Effector CD4-positive, alpha-beta T cell (primary cell): ENCODE measurements around the gene C12orf60.

ENCODE experiments used
- DNase-seq: peaks from one replicate; pipeline ENCODE4 v3.0.0-alpha.2; 2020

C12orf60 gene

DNA sequence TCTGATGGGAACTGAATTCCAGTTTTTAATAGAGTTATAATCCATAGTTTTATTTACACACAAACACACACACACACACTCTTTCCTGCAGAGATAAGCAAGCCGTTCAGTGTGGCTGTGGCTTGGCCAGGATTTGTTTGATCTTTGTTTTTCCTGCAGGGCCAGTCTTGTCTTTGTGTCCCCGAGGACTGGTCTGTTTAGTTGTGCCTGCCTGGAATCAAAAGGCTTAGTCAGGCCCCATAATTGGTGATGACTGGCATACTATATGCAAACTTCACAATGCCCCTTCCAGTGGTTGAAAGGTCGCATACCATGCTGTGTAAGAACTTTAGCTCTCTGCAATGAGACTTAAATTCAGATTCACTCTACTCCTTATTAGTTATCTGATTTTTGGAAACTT lies 26.2 kb upstream of the C12orf60 start:
- no peak for DNase-seq

- no peak for DNase-seq
Observed at GRCh38 chr12:14779834-14780233, 23.6 kb upstream of the C12orf60 start.

GRCh38 chr12:14780859-14781258 lies 22.6 kb upstream of the C12orf60 start:
- DNase-seq, result no peak

GRCh38 chr12:14781563-14781962 lies 21.9 kb upstream of the C12orf60 start:
- no peak for DNase-seq

GRCh38 chr12:14782756-14783155 lies 20.7 kb upstream of the C12orf60 start:
- no peak for DNase-seq

- DNase-seq, result no peak
Observed at GRCh38 chr12:14784471-14784870, 19.0 kb upstream of the C12orf60 start.

DNA sequence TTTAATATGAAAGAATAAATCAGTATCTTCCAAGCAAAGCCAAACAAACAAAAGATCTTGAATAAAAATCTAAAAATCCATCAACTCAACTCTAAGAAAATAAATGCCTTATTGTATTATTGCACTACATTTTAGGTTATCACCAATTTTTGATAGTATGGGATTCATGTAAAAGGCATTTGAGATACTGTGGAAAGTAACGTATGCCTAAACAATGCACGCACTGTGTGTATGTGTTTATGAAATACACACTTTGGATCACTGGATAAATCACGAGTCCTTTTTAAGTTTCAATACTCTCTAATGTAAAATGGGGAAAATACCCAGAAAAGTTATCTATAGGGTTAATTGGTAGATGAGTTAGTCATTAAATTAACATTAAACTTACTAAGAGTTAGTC lies 17.9 kb upstream of the C12orf60 start:
- DNase-seq, result no peak

DNA sequence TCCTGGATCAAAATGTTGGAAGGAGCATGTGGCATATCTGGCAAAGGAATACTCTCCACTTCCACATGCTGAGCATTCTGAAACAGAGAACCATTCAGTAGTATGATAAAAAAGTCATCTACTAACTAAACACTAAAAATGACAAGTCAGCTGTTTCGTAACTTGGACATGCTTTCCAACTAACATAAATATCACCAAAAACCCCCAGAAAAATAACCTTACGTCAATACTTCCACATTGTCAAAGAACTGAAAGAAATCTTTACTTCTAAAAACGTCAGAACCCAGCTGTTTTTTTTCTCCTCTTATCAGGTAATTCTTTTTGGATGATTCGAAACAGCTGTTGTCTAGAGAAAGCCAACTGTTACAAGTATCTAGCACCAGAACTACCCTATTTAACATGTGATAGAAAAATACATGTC lies 8.4 kb upstream of the C12orf60 start:
- no peak for DNase-seq

GRCh38 chr12:14802247-14802646 lies 1.2 kb upstream of the C12orf60 start:
- no peak for DNase-seq

DNA sequence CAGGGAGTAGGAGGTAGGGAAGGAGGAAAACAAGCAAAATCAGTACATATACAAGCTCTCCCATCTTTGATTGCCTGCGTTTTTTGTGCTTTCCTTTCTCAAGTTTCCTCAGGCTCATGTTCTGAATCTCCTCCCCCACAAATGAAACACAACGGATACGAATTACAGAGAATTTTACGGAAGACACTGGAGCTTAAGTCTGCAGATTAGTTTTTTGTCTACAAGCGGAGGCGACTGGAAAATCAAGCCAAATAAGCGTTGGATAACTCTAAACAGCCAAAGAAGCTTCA lies 804 bp upstream of the C12orf60 start:
- no peak for DNase-seq

DNA sequence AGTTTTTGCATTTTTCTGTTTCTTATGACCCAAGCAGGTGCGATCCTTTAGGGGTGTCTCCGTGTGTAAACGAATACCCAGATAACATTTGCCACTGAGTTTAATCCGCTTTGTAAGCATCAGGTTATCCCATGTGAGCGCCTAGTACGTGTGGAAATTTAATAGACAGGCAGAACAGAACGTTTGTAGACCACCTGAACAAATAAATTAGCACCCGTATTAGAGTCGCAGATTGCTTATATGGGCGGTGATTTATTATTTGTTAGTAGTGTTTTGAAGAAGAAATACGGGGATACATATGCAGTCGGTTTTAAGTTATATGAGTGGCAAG lies 325 bp downstream of the C12orf60 start:
- DNase-seq, result no peak

GRCh38 chr12:14810167-14810952 lies 6.9 kb downstream of the C12orf60 start:
- DNase-seq, result no peak

GRCh38 chr12:14810953-14811483 lies 7.5 kb downstream of the C12orf60 start:
- DNase-seq, result no peak

- no peak for DNase-seq
Observed at GRCh38 chr12:14811486-14811885, 8.0 kb downstream of the C12orf60 start.

GRCh38 chr12:14814014-14814413 lies 10.5 kb downstream of the C12orf60 start, which contains the start of gene SMCO3:
Gene SMCO3, minus strand, starts transcription at chr12:14814182. Its CDS starts 7,502 bp downstream, at chr12:14806680.
- DNase-seq, result no peak

- no peak for DNase-seq
Observed at GRCh38 chr12:14824012-14824634, 20.7 kb downstream of the C12orf60 start.

DNA sequence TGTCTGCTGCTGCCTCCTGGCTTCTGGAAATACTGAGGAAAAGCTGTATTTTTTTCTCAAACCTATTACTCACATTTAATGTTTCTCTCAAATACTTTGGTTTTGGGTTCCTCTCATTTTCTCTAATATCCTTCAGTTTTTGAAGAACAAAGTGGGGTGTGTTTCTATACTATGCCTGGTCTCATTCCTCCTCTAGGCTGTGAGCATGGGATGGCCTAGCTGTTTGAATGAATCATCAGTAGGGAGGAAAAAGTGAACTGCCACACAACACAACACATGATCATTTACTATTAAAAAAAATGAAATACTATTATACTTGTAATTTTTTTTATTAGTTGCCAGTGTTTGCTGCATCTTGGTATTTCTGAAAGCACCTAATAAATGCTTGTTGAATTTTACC lies 21.8 kb downstream of the C12orf60 start:
- DNase-seq, result no peak

DNA sequence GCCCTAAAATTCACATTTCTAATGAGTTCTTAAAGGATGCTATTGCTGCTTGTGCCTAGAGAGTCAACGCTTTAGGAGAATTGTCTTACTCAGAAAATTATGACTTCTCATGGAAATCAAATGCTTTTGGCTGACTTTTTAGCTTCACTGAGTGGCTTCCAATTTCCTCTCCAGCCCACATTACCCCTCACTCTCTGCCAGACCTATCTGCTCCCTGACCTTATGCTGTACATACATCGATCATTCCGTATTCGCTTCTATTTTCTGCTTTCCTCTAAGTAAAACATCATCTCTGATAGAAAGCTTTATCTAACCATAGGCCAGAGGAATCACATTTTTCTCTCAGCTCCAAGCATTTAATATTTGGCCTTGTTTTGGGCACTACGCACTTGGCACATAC lies 23.0 kb downstream of the C12orf60 start:
- DNase-seq, result no peak

DNA sequence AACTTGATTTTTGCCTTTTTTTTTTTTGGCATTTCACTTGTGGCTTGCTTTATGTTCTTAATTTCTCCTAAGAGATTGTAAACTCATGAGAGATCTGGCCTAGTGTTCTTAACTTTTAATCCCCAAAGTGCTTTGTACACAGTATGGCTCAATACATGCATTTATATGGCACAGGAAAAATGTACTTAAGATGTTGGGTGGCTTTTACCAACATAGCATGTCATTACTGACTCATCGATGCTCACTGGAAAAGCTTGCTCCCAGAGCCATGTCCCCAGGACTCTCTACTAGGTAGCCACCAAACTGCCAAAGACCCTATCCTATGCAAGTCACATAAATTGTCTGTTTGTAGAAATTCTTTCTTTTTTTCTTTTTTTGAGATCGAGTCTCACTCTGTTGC lies 23.6 kb downstream of the C12orf60 start:
- no peak for DNase-seq

GRCh38 chr12:14828892-14829291 lies 25.4 kb downstream of the C12orf60 start:
- no peak for DNase-seq

GRCh38 chr12:14833336-14833735 lies 29.9 kb downstream of the C12orf60 start:
- DNase-seq, result no peak

- DNase-seq, result no peak
Observed at GRCh38 chr12:14833952-14834351, 30.5 kb downstream of the C12orf60 start.

GRCh38 chr12:14834509-14834908 lies 31.0 kb downstream of the C12orf60 start:
- no peak for DNase-seq

DNA sequence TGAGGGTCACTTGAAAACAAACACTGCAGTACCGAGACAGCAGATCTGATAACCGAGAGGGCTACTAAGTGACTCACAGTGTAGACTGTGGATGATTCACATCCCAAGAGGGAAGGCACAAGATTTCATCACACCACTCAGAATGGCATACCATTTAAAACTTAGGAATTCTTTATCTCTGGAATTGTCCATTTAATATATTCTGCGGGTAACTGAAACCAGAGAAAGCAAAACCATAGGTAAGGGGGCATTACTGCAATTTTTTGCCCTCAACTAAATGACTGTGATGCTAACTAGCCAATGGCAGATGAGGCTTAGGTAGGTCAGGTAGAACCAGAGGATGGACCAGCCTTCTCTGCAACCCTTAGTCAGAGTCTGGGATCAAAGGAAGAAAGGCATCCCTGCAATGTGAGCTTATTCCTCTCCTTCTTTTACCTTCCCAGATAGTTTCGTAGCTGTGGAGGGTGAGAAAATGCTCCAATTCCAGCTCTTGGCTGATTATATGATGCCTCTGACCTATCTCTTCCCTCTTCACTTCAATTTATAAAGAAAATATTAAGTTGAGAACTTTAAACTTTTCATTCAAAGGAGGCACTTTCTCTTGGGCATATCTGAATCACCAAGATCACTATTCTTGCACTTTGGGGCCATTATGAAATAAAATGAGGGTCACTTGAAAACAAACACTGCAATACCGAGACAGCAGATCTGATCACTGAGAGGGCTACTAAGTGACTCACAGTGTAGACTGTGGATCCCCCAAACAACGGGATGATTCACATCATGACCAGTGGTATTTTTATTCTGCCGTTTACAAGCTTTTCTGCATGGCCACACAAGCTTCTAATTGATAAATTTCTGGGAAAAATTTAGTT lies 33.1 kb downstream of the C12orf60 start:
- DNase-seq, result no peak
